ENCODE measurements around the gene PPIF. TPM values are rescaled to one million over a fixed set of nuclear protein-coding genes. Genes with fewer than 3 reads are reported as not detected.

The PPIF gene
- total RNA-seq, 1 donor from 2014 or later, result 35.9 TPM

- Mint-ChIP-seq H3K9me3 (ENCODE audit: low read depth) (no peaks in the 10 kb centered on the region), H3K27me3 (peaks cover 12% of the 10 kb centered on the region)
- DNase-seq (ENCODE audit: low spot score, unreplicated experiment), result no peak
Observed at GRCh38 chr10:79377557-79378382, 30.5 kb downstream of the PPIF start.

GRCh38 chr10:79378383-79378646 is 31.0 kb downstream of the PPIF start:
- TF ChIP-seq, protein P1, sequence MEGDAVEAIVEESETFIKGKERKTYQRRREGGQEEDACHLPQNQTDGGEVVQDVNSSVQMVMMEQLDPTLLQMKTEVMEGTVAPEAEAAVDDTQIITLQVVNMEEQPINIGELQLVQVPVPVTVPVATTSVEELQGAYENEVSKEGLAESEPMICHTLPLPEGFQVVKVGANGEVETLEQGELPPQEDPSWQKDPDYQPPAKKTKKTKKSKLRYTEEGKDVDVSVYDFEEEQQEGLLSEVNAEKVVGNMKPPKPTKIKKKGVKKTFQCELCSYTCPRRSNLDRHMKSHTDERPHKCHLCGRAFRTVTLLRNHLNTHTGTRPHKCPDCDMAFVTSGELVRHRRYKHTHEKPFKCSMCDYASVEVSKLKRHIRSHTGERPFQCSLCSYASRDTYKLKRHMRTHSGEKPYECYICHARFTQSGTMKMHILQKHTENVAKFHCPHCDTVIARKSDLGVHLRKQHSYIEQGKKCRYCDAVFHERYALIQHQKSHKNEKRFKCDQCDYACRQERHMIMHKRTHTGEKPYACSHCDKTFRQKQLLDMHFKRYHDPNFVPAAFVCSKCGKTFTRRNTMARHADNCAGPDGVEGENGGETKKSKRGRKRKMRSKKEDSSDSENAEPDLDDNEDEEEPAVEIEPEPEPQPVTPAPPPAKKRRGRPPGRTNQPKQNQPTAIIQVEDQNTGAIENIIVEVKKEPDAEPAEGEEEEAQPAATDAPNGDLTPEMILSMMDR (IDR thresholded peaks at IDR 0.05; ENCODE audit: unreplicated experiment), result no peak
- Mint-ChIP-seq H3K9me3 (ENCODE audit: low read depth) (no peaks in the 10 kb centered on the region), H3K4me3 (ENCODE audit: low read depth) (no peak overlapping the region), H3K4me1 (ENCODE audit: low read depth) (peaks cover 9% of the 10 kb centered on the region), H3K27ac (no peak overlapping the region), H3K27me3 (peaks cover 9% of the 10 kb centered on the region), H3K36me3 (ENCODE audit: insufficient read depth) (no peaks in the 10 kb centered on the region)
- no peak for DNase-seq (ENCODE audit: low spot score, unreplicated experiment)

More at GRCh38 chr10:79377557-79378382, 30.5 kb downstream of the PPIF start:
- Mint-ChIP-seq H3K4me3 (ENCODE audit: low read depth) (no peak overlapping the region), H3K27ac (no peak overlapping the region), H3K4me1 (ENCODE audit: low read depth) (peaks cover 9% of the 10 kb centered on the region), H3K36me3 (ENCODE audit: insufficient read depth) (no peaks in the 10 kb centered on the region)
- TF ChIP-seq, protein P1 (IDR thresholded peaks at IDR 0.05; ENCODE audit: unreplicated experiment), result no peak

DNA sequence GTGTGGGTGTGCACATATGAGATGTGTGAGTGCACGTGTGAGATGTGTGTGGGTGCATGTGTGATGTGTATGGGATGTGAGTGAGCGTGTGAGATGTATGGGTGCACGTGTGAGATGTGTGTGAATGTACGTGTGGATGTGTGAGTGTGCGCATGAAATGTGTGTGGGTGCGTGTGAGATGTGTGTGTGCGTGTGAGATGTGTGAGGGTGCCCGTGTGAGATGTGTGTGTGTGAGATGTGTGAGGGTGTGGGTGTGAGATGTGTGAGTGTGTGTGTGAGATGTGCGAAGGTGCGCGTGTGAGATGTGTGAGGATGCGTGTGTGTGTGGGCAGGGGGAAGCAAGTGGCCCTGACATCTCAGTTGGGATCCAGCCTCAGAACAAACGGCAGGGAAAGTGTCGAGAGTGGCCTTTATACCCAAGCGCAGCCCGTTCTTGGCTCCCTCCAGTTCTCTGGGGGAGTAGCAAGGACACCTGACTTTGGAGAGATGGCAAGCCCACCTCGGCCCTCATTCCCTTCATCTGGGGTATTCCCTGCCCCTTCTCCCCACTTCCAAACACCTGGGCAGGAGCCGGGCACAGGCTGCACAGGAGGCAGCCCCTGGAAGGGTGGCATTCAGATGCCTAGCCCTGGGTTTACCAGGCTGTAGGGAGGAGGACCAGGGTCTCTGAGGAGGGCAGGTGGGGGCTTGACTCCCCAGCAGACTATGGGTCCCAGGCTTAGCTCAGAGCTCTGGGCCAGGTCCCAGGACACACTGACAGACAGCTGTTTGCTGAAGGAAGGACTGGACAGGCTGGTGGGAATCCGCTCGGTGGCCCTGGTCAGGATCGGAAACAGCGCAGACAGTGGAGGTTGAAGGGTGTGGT is 31.6 kb downstream of the PPIF start:
- Mint-ChIP-seq H3K9me3 (ENCODE audit: low read depth) (no peaks in the 10 kb centered on the region), H3K4me3 (ENCODE audit: low read depth) (no peak overlapping the region), H3K27ac (no peak overlapping the region), H3K27me3 (peaks cover 9% of the 10 kb centered on the region), H3K4me1 (ENCODE audit: low read depth) (peaks cover 9% of the 10 kb centered on the region), H3K36me3 (ENCODE audit: insufficient read depth) (no peaks in the 10 kb centered on the region)
- TF ChIP-seq, protein P1 (IDR thresholded peaks at IDR 0.05; ENCODE audit: unreplicated experiment), result no peak
- DNase-seq (ENCODE audit: low spot score, unreplicated experiment), result peak; percentile 3

GRCh38 chr10:79379512-79380124 is 32.3 kb downstream of the PPIF start:
- no peak overlapping the region for H3K4me3 Mint-ChIP-seq (ENCODE audit: low read depth)
- no peaks in the 10 kb centered on the region for H3K9me3 Mint-ChIP-seq (ENCODE audit: low read depth)

More at GRCh38 chr10:79379512-79380124, 32.3 kb downstream of the PPIF start:
- no peaks in the 10 kb centered on the region for H3K36me3 Mint-ChIP-seq (ENCODE audit: insufficient read depth)
- peaks cover 9% of the 10 kb centered on the region for H3K4me1 Mint-ChIP-seq (ENCODE audit: low read depth)
- peak; percentile 8 for DNase-seq (ENCODE audit: low spot score, unreplicated experiment)
- TF ChIP-seq, protein P1 (IDR thresholded peaks at IDR 0.05; ENCODE audit: unreplicated experiment), result no peak
- H3K27ac Mint-ChIP-seq, result no peak overlapping the region
- peaks cover 11% of the 10 kb centered on the region for H3K27me3 Mint-ChIP-seq
